HCT116 (cell line): ENCODE data around the gene MACROH2A2.

ENCODE experiments used
- CEBPB ChIP-seq: IDR thresholded peaks from 2 replicates; pipeline ENCODE4 v1.6.1; 2012; ENCODE audit warnings: low read depth
- CTCF ChIP-seq, 3 experiments: fragments of 200-600 bp in 1 of 3; sonication (generic) in 1 of 3; IDR thresholded peaks in 2 of 3; conservative IDR thresholded peaks in 1 of 3; 2 replicates each; pipeline ENCODE4 v1.5.1; 2012 to 2017; ENCODE audit warnings: low read depth in 2 of 3, low read length in 2 of 3, antibody characterized with exemption in 1 of 3, borderline replicate concordance in 1 of 3, control low read depth in 1 of 3, mild to moderate bottlenecking in 1 of 3, mixed read lengths in 1 of 3, mixed run types in 1 of 3, moderate library complexity in 1 of 3; ENCODE audit not compliant: insufficient read depth in 1 of 3
- EGR1 ChIP-seq: IDR thresholded peaks from 2 replicates; pipeline ENCODE4 v1.6.1; 2012; ENCODE audit warnings: low read depth
- EZH2 ChIP-seq: fragments of 200-600 bp; sonication (generic); IDR thresholded peaks from 2 replicates; pipeline ENCODE4 v1.6.1; 2017; ENCODE audit warnings: antibody characterized with exemption, mixed run types
- EZH2phosphoT487 ChIP-seq: fragments of 200-600 bp; IDR thresholded peaks from 2 replicates; pipeline ENCODE4 v1.6.1; 2018; ENCODE audit warnings: antibody characterized with exemption, borderline replicate concordance
- FOSL1 ChIP-seq: IDR thresholded peaks from 2 replicates; pipeline ENCODE4 v1.6.1; 2012; ENCODE audit warnings: low read depth
- JUND ChIP-seq: IDR thresholded peaks from 2 replicates; pipeline ENCODE4 v1.6.1; 2012
- POLR2A ChIP-seq: IDR thresholded peaks from 2 replicates; pipeline ENCODE4 v1.7.0; 2011; ENCODE audit warnings: borderline replicate concordance; ENCODE audit not compliant: insufficient read depth, insufficient read length; ENCODE audit errors: extremely low read depth
- POLR2AphosphoS5 ChIP-seq: IDR thresholded peaks from 2 replicates; pipeline ENCODE4 v1.6.1; 2011; ENCODE audit warnings: mild to moderate bottlenecking, low read depth, low read length, moderate library complexity
- REST ChIP-seq: IDR thresholded peaks from 2 replicates; pipeline ENCODE4 v1.6.1; 2012; ENCODE audit warnings: low read depth
- SIN3A ChIP-seq: IDR thresholded peaks from 2 replicates; pipeline ENCODE4 v1.6.1; 2012; ENCODE audit warnings: low read depth
- SP1 ChIP-seq: IDR thresholded peaks from 2 replicates; pipeline ENCODE4 v1.6.1; 2012; ENCODE audit warnings: low read depth
- ZNF274 ChIP-seq: fragments of 200-500 bp; sonication (Bioruptor generic); IDR thresholded peaks from 2 replicates; pipeline ENCODE4 v1.6.1; 2014; ENCODE audit warnings: mild to moderate bottlenecking, low read depth, low read length, inconsistent platforms
- TF ChIP-seq, protein P1 (sequence below): IDR thresholded peaks from 2 replicates; pipeline ENCODE4 v1.6.1; 2012

GRCh38 chr10:70048030-70048723 is 4.5 kb upstream of the MACROH2A2 start:
- TF ChIP-seq EZH2phosphoT487 (no peak), POLR2A (no peak), CTCF (IDR thresholded peaks at IDR 0.05 in 2 of 3, conservative IDR thresholded peaks at IDR 0.05 in 1 of 3; ENCODE audit: borderline replicate concordance in 1 of 3, insufficient read depth in 1 of 3, low read depth in 2 of 3, low read length in 2 of 3) (no peak), EGR1 (no peak), SP1 (no peak), EZH2 (no peak), POLR2AphosphoS5 (no peak), CEBPB (no peak), REST (no peak), ZNF274 (no peak), FOSL1 (no peak), SIN3A (no peak), JUND (no peak)
- TF ChIP-seq, protein P1, sequence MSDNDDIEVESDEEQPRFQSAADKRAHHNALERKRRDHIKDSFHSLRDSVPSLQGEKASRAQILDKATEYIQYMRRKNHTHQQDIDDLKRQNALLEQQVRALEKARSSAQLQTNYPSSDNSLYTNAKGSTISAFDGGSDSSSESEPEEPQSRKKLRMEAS: no peak
